Stimulated activated effector memory CD8-positive, alpha-beta T cell treated with anti-CD3 and anti-CD28 coated beads, Interleukin-12 subunit alpha, Interleukin-12 subunit beta, amount 100 ng/mL, for 72 hours (primary cell): Measurements from ENCODE around the gene ASIC5.

ENCODE experiments used
- ATAC-seq: fragments of 150-1000 bp; cut with Tn5 transposase; 2 replicates; pipeline ENCODE4 v1.10.0; 2021
- DNase-seq, 2 donors: peaks; one replicate each; pipeline ENCODE4 v3.0.0; 2021 to 2022; ENCODE audit warnings: low spot score in 2 of 2
- H3K27ac Mint-ChIP-seq: one replicate; pipeline ENCODE4 v1.8.0; 2022; ENCODE audit warnings: mild to moderate bottlenecking, mixed read lengths
- H3K36me3 Mint-ChIP-seq: one replicate; pipeline ENCODE4 v1.8.0; 2022; ENCODE audit warnings: mild to moderate bottlenecking, mixed read lengths
- H3K4me1 Mint-ChIP-seq: one replicate; pipeline ENCODE4 v1.8.0; 2022; ENCODE audit warnings: mixed read lengths
- H3K4me3 Mint-ChIP-seq: one replicate; pipeline ENCODE4 v1.8.0; 2022; ENCODE audit warnings: mild to moderate bottlenecking, mixed read lengths
- H3K9me3 Mint-ChIP-seq: one replicate; pipeline ENCODE4 v1.8.0; 2022; ENCODE audit warnings: mixed read lengths

Gene ASIC5

DNA sequence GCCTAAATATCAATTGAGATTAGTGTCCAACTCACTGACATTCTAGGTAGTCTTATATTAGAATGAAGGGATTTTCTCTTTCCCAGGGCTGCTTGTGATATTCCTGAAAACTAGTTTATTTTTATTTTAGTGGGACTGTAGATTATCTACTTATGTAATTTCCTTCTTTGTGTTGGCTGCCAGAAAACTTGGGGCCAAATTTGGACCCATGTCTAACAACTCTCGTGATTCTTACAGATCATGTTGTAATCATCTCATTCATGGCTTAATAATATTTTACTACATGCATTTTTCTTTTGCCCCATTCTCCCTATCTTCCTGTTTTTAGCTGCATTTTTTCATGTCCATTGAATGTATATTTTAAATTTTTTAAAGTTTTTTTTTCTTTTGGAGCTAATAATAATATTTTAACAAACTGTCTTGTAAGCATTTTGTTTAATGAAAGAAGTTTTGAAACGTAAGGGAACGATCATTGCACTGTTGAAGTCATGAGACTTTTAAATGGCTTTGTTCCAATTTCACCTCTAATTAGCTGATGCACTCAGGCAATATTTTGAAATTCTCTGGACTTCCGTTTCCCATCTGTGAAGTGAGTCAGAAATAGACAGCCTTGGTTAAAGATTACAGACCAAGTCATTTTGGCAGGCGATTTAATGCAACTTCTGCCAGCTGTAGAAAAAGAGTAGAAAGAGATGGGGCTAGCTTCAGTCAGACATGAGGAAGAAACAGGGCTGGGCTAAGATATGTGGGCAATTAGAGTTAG, 23.1 kb upstream of the ASIC5 start:
- no peaks in the 10 kb centered on the region for H3K9me3 Mint-ChIP-seq
- H3K27ac Mint-ChIP-seq = no peak overlapping the region
- DNase-seq = no peak
- ATAC-seq = no peak
- no peaks in the 10 kb centered on the region for H3K36me3 Mint-ChIP-seq
- no peaks in the 10 kb centered on the region for H3K4me1 Mint-ChIP-seq
- H3K4me3 Mint-ChIP-seq = no peak overlapping the region

DNA sequence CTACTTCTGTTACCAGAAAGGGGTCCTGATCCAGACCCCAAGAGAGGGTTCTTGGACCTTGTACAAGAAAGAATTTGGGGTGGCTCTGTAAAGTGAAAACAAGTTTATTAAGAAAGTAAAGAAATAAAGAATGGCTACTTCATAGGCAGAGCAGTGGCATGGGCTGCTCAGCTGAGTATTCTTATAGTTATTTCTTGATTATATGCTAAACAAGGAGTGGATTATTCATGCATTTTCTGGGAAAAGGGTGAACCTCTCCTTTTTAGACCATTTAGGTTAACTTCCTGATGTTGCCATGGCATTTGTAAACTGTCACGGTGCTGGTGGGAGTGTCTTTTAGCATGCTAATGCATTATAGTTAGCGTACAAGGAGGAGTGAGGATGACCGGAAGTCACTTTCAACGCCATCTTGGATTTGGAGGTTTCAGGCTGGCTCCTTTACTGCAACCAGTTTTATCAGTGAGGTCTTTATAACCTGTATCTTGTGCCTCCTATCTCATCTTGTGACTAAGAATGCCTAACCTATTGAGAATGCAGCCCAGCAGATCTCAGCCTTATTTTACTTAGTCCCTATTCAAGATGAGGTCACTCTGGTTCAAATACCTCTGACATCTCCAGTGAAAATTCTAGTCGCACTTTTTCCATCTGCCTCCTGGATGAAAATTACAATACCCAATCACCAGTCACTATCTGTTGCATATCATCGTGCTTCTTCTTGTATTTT, 21.9 kb upstream of the ASIC5 start:
- DNase-seq = no peak
- Mint-ChIP-seq H3K9me3 (no peaks in the 10 kb centered on the region), H3K4me3 (no peak overlapping the region), H3K27ac (no peak overlapping the region), H3K36me3 (no peaks in the 10 kb centered on the region), H3K4me1 (no peaks in the 10 kb centered on the region)
- ATAC-seq = no peak

DNA sequence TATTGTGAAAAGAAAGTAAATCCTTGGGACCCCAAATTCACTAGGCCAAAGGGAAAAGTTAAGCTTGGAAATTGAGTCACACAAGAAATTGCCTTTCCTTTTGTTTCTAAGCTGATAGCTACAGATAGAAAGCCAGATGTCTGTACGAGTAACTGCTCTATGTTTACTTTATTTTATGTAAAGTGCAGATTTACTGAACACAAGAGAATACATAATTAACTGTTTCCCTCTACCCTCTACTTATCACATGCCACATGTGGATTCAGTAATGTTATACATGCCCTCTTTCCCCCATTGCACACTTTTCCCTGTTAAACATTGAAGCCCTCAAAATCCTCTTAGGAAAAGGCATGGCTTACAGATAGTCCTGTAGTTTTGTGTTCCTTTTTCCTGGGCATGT, 21.0 kb upstream of the ASIC5 start:
- no peak overlapping the region for H3K27ac Mint-ChIP-seq
- ATAC-seq = no peak
- no peaks in the 10 kb centered on the region for H3K9me3 Mint-ChIP-seq

DNA sequence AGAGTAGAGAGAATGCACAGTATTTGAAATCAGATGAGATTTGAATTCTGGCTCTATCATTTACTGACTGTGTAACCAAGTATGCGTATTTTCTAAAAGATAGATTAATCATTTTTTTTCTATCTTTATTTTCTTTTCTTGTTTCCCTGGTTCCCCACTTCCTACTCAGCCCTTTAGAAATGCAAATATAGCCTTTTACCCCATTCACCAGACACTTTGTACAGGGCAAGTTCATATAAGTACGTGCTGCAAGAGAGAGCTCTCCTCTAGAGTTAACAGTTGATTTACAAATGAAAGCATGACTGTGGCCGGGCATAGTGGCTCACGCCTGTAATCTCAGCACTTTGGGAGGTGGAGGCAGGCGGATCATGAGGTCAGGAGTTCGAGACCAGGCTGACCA, 19.6 kb upstream of the ASIC5 start:
- no peak overlapping the region for H3K27ac Mint-ChIP-seq
- H3K36me3 Mint-ChIP-seq = no peaks in the 10 kb centered on the region
- DNase-seq (no peak), ATAC-seq (no peak)
- no peaks in the 10 kb centered on the region for H3K9me3 Mint-ChIP-seq
- H3K4me1 Mint-ChIP-seq = no peaks in the 10 kb centered on the region
- H3K4me3 Mint-ChIP-seq = no peak overlapping the region

More for the DNA sequence above, 21.0 kb upstream of the ASIC5 start:
- no peaks in the 10 kb centered on the region for H3K36me3 Mint-ChIP-seq
- no peaks in the 10 kb centered on the region for H3K4me1 Mint-ChIP-seq
- no peak for DNase-seq
- H3K4me3 Mint-ChIP-seq = no peak overlapping the region

DNA sequence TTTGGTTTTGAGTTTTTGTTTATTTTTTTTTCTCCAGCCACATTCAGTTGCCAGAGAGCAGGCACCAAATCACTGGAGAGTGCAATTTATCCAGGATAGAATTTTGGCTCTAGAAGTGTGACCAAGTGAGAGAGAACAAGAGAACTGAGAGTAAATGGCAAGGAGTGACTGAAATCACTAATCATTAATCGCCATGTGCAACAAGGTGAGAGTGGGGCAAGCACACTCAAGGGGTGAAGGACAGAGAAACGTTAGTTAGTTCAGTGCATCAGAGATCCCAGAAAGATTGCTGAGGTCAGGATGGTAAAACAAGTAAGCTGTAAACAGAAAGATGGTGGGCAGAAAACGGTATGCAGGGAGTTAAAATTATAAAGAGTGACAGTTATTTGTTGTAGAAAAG, 17.8 kb upstream of the ASIC5 start:
- ATAC-seq = no peak
- Mint-ChIP-seq H3K36me3 (no peaks in the 10 kb centered on the region), H3K9me3 (no peaks in the 10 kb centered on the region), H3K27ac (no peak overlapping the region), H3K4me3 (no peak overlapping the region), H3K4me1 (no peaks in the 10 kb centered on the region)
- no peak for DNase-seq

DNA sequence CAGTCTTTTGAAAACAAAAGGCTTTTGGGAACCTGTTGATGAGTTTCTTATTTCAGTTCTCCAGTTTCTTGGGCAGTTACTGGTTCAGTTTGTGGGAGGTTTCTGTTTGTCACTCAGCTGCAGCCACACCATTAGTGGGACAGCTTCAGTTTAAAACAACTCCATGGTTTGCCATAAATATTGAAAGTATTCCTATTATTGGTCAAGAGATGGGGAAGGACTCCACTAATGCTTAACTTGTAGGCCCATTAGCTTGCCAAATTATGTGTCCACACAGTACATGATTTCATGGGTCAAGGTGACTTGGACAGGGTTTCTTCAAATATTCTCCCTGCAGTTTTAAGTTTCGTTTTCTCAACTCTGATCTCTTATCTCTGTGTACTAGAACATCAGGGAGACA, 15.5 kb upstream of the ASIC5 start:
- no peak overlapping the region for H3K4me3 Mint-ChIP-seq
- no peak for ATAC-seq
- DNase-seq = no peak
- no peaks in the 10 kb centered on the region for H3K36me3 Mint-ChIP-seq
- no peaks in the 10 kb centered on the region for H3K9me3 Mint-ChIP-seq
- H3K4me1 Mint-ChIP-seq = no peaks in the 10 kb centered on the region
- no peak overlapping the region for H3K27ac Mint-ChIP-seq

DNA sequence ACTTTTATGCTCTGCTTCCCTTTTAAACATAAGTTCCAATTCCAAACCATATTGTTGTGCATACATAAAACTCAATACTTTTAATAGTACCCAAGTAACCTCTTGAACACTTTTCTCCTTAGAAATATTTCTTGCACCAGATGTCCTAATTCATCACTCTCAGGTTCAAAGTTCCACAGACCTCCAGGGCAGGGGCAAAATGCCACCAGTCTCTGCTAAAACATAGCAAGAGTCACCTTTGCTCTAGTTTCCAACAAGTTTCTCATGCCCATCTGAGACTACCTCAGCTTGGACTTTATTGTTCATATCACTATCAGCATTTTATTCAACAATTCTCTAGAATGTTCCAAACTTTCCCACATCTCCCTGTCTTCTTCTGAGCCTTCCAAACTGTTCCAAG, 13.7 kb upstream of the ASIC5 start:
- no peak overlapping the region for H3K27ac Mint-ChIP-seq
- H3K4me1 Mint-ChIP-seq = no peaks in the 10 kb centered on the region
- no peak overlapping the region for H3K4me3 Mint-ChIP-seq
- H3K36me3 Mint-ChIP-seq = no peaks in the 10 kb centered on the region
- DNase-seq = no peak
- no peak for ATAC-seq
- H3K9me3 Mint-ChIP-seq = no peaks in the 10 kb centered on the region

DNA sequence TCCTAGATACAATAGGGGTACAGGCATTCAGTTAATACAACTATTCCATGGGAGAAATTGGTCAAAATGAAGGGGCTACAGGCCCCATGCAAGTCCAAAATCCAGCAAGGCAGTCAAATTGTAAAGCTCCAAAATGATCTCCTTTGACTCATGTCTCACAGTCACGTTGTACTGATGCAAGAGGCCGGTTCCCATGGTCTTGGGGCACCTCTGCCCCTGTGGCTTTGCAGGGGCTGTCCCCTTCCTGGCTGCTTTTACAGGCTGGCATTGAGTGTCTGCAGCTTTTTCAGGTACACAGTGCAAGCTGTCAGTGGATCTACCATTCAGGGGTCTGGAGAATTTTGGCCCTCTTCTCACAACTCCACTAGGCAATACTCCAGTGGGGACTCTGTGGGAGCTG, 12.5 kb upstream of the ASIC5 start:
- Mint-ChIP-seq H3K4me1 (no peaks in the 10 kb centered on the region), H3K27ac (no peak overlapping the region), H3K9me3 (no peaks in the 10 kb centered on the region), H3K4me3 (no peak overlapping the region), H3K36me3 (no peaks in the 10 kb centered on the region)
- no peak for DNase-seq
- ATAC-seq = peak; percentile 43

DNA sequence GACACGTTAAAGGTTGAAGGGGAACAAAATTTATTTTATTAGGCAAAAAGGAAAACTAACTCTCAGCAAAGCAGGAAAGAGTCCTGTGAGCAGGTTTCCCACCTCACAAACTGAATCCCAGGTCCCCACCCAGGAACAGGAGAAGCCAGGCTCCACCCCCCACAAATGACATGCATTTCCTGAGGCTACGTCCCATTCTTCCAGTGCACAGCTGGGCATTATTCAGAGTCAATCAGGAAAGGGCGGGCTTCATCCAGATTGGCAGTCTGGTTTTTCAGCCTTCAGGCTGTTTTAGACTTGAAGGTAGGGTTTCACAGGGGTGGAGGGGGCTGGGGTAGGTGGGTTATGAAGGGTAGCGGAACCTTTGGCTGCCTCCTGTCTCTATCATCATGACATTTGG, 11.9 kb upstream of the ASIC5 start:
- no peaks in the 10 kb centered on the region for H3K4me1 Mint-ChIP-seq
- no peak for ATAC-seq
- no peaks in the 10 kb centered on the region for H3K36me3 Mint-ChIP-seq

DNA sequence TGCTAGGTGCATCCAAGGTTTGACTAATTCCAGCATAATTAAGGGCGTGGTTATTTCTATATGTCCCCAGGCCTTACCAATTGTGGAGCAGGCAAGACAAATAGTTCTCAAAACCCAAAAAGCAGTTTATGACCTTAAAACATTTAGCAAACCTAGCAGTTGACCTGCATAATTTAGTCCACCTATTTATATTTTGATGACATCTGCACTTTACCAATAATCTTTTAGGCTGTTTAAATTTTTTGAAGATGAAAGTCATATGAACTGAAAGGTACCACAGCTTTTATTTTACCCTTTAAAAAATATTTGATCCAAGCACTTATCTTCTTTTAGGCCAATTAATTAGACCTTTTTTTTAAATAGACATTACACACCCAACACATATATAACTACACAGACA, 9.8 kb upstream of the ASIC5 start:
- Mint-ChIP-seq H3K9me3 (no peaks in the 10 kb centered on the region), H3K36me3 (no peaks in the 10 kb centered on the region), H3K4me3 (no peak overlapping the region), H3K27ac (no peak overlapping the region), H3K4me1 (no peaks in the 10 kb centered on the region)
- DNase-seq = no peak
- no peak for ATAC-seq

More for the DNA sequence above, 11.9 kb upstream of the ASIC5 start:
- no peak overlapping the region for H3K27ac Mint-ChIP-seq
- DNase-seq = no peak
- H3K9me3 Mint-ChIP-seq = no peaks in the 10 kb centered on the region
- H3K4me3 Mint-ChIP-seq = no peak overlapping the region

DNA sequence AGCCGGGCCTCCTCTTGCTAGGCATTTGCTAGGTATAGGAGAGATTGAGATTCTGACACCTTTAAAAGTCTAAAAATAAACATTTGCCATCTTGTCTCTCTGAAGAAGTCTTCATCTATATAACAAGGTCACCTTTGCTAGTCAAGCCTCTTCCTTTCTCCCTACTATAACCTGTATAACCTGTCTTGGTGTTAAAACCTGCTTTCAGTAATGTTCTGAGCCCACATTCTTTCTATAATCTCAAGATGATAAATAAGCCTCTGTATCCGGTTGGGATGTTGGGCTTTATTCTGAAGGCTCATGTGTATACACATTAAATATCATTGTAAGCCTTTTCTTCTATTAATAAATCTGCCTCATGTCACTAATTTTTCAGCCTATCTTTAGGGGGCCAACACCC, 10.2 kb downstream of the ASIC5 start:
- Mint-ChIP-seq H3K4me3 (no peak overlapping the region), H3K4me1 (no peaks in the 10 kb centered on the region), H3K9me3 (no peaks in the 10 kb centered on the region), H3K36me3 (no peaks in the 10 kb centered on the region), H3K27ac (no peak overlapping the region)
- DNase-seq (no peak), ATAC-seq (no peak)

DNA sequence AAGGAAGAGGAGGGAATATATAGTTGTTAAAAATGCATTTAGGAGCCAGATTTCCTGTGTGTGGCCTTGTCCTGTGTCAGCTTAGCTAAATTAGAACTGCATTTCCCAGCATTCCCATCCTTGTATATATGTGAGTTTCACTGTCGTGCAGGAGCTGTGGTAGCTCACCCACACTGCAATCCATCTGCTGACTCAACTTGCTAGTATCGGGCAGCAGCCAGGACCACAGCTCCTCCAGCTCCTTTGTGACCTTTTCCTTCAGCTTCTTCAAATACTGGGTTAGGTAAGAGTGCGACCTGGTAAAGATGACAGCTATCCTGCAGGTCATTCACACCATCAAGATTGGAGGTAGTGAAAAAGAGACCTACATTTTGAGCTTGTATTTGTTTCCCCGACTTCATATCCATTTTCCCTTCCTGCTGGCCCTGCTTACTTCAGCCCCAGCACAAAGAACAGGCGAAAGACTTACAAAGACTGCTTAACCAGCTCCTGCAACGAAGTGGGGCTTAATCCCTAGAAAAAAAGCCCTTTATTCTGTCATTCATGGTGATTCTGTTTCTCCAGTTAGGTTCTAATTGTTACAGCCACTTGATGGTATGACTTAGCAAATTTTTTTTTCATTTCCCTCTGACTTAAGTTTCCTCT, 11.4 kb downstream of the ASIC5 start:
- H3K27ac Mint-ChIP-seq = no peak overlapping the region
- H3K4me1 Mint-ChIP-seq = no peaks in the 10 kb centered on the region
- ATAC-seq (no peak), DNase-seq (no peak)
- H3K36me3 Mint-ChIP-seq = no peaks in the 10 kb centered on the region
- no peaks in the 10 kb centered on the region for H3K9me3 Mint-ChIP-seq
- no peak overlapping the region for H3K4me3 Mint-ChIP-seq

DNA sequence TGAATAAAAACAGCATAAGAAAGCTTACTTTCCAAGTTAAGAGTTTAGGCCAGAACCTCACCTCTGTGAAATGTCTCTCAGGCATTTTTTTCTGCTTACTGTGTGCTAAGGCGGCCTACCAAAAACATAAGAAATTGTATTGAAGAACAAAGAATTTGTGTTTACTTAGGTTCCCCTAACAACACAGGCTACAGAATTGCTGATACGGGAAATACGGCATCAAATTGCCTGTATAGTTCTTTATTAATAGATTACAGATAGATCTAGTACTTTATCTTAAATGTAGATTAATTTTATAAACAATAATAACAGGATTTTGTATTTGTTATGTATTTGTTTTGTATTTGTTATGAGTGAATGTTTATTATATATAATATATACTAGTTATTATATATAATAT, 12.9 kb downstream of the ASIC5 start:
- no peaks in the 10 kb centered on the region for H3K9me3 Mint-ChIP-seq
- H3K4me1 Mint-ChIP-seq = no peaks in the 10 kb centered on the region
- no peaks in the 10 kb centered on the region for H3K36me3 Mint-ChIP-seq
- DNase-seq (no peak), ATAC-seq (no peak)
- H3K27ac Mint-ChIP-seq = no peak overlapping the region
- no peak overlapping the region for H3K4me3 Mint-ChIP-seq

DNA sequence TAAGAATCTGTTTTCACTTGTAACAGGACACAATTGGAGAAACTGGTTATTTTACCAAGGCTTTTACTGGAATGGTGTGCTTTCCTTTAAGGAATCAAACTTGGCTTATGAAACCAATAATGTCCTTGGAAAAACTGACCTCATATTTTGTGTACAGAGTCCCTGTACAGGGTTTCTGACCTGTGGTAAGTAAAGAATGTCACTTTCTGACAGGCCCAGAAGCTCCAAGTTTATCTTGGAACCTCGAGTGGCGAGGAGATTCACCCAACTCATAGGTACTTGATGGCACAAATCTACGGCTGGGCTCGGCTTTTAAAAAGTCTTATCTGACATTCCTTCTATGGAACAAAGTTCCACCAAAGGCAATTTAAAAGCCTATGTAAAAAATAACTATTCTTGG, 17.0 kb downstream of the ASIC5 start:
- Mint-ChIP-seq H3K36me3 (no peaks in the 10 kb centered on the region), H3K9me3 (no peaks in the 10 kb centered on the region), H3K4me3 (no peak overlapping the region), H3K27ac (no peak overlapping the region), H3K4me1 (no peaks in the 10 kb centered on the region)
- no peak for ATAC-seq
- DNase-seq = no peak

DNA sequence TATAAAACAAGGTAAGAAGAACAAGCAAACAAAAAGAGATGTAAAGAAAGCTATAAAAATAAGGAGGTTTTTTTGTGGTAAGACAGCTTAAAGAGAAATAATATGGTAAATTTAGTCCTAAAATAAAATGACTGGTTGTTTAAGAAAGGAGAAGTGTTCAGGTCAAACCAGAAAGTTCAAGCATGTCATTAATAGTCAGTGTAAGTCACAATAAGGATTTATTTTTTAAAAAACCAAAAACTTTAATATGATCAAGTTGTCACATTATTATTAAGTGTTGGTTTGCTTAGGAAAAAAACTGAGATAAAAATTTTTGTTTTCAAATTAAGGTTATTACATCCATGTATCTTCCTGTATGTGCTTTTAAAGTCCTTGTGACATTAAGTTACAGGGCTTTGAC, 19.1 kb downstream of the ASIC5 start:
- no peak overlapping the region for H3K27ac Mint-ChIP-seq
- H3K36me3 Mint-ChIP-seq = no peaks in the 10 kb centered on the region
- no peaks in the 10 kb centered on the region for H3K9me3 Mint-ChIP-seq
- H3K4me3 Mint-ChIP-seq = no peak overlapping the region
- DNase-seq (no peak), ATAC-seq (no peak)
- no peaks in the 10 kb centered on the region for H3K4me1 Mint-ChIP-seq

DNA sequence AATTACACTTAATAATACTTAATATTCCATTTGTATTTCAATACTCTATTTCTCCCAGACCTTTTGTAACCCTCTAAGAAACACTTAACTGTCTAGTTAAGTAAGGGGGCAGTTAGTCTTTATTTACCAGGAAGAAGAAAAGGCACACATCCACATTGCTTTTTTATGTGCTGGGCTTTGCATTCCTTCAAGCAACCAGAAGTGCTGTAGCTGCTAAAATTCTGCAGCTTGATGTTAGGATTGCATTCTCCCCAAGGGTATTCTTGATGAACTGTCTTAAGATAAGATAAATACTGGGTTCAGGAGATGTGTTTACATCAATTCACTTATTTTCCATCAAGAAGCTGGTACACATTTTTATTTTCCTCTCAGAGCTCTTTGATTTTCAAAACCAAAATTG, 24.0 kb downstream of the ASIC5 start:
- no peaks in the 10 kb centered on the region for H3K9me3 Mint-ChIP-seq
- no peaks in the 10 kb centered on the region for H3K4me1 Mint-ChIP-seq
- no peak overlapping the region for H3K4me3 Mint-ChIP-seq
- no peak overlapping the region for H3K27ac Mint-ChIP-seq
- DNase-seq (no peak), ATAC-seq (no peak)
- H3K36me3 Mint-ChIP-seq = no peaks in the 10 kb centered on the region
